ENCODE results near the gene TBC1D25. TPM values are rescaled to one million over a fixed set of nuclear protein-coding genes. Genes with fewer than 3 reads are reported as not detected.

Gene TBC1D25
- total RNA-seq, 2 donors from 2014 or later = 11.4 to 13.6 TPM

- Histone ChIP-seq H3K27me3 (replicated peaks; ENCODE audit: insufficient read depth) (no peaks in the 10 kb centered on the region), H3K4me3 (peak overlapping the region; percentile 85), H3K27ac (no peak overlapping the region), H3K36me3 (no peaks in the 10 kb centered on the region), H3K4me1 (ENCODE audit: control insufficient read depth in 1 of 2, low read depth in 2 of 2) (peaks cover 0 to 8% of the 10 kb centered on the region in 2 donors), H3K9me3 (no peaks in the 10 kb centered on the region)
- TF ChIP-seq CTCF (IDR thresholded peaks at IDR 0.05) = no peak
- ATAC-seq (ENCODE audit: insufficient number of reproducible peaks, low FRiP score, low read depth) (no peak), DNase-seq (ENCODE audit: low spot score) (no peak)
Measured at GRCh38 chrX:48509619-48510018, 29.9 kb upstream of the TBC1D25 start.

GRCh38 chrX:48511560-48511959 is 28.0 kb upstream of the TBC1D25 start:
- no peak for TF ChIP-seq CTCF (IDR thresholded peaks at IDR 0.05)
- DNase-seq (ENCODE audit: low spot score) (no peak), ATAC-seq (ENCODE audit: insufficient number of reproducible peaks, low FRiP score, low read depth) (no peak)
- no peak overlapping the region for H3K4me3 ChIP-seq
- no peak overlapping the region for H3K27ac ChIP-seq
- H3K4me1 ChIP-seq (ENCODE audit: control insufficient read depth in 1 of 2, low read depth in 2 of 2) = peaks cover 0 to 8% of the 10 kb centered on the region in 2 donors
- no peaks in the 10 kb centered on the region for H3K9me3 ChIP-seq
- peaks cover 4% of the 10 kb centered on the region for H3K36me3 ChIP-seq
- no peaks in the 10 kb centered on the region for H3K27me3 ChIP-seq (replicated peaks; ENCODE audit: insufficient read depth)

- no peaks in the 10 kb centered on the region for H3K27me3 ChIP-seq (replicated peaks; ENCODE audit: insufficient read depth)
- H3K9me3 ChIP-seq = no peaks in the 10 kb centered on the region
- H3K4me3 ChIP-seq = no peak overlapping the region
- peaks cover 4% of the 10 kb centered on the region for H3K36me3 ChIP-seq
- H3K27ac ChIP-seq = no peak overlapping the region
- no peak for TF ChIP-seq CTCF (IDR thresholded peaks at IDR 0.05)
- DNase-seq (ENCODE audit: low spot score) = no peak
- H3K4me1 ChIP-seq (ENCODE audit: control insufficient read depth in 1 of 2, low read depth in 2 of 2) = peaks cover 0 to 8% of the 10 kb centered on the region in 2 donors
- ATAC-seq (ENCODE audit: insufficient number of reproducible peaks, low FRiP score, low read depth) = no peak
Measured at GRCh38 chrX:48512371-48512935, 27.1 kb upstream of the TBC1D25 start.

- Histone ChIP-seq H3K9me3 (no peaks in the 10 kb centered on the region), H3K4me3 (no peak overlapping the region), H3K27me3 (replicated peaks; ENCODE audit: insufficient read depth) (no peaks in the 10 kb centered on the region), H3K4me1 (ENCODE audit: control insufficient read depth in 1 of 2, low read depth in 2 of 2) (peaks cover 0 to 8% of the 10 kb centered on the region in 2 donors), H3K36me3 (peaks cover 4% of the 10 kb centered on the region), H3K27ac (no peak overlapping the region)
- DNase-seq (ENCODE audit: low spot score) = no peak
- ATAC-seq (ENCODE audit: insufficient number of reproducible peaks, low FRiP score, low read depth) = no peak
- no peak for TF ChIP-seq CTCF (IDR thresholded peaks at IDR 0.05)
Measured at GRCh38 chrX:48513670-48514069, 25.8 kb upstream of the TBC1D25 start.

- H3K36me3 ChIP-seq = peaks cover 4% of the 10 kb centered on the region
- ATAC-seq (ENCODE audit: insufficient number of reproducible peaks, low FRiP score, low read depth) (no peak), DNase-seq (ENCODE audit: low spot score) (no peak)
- peaks cover 0 to 8% of the 10 kb centered on the region in 2 donors for H3K4me1 ChIP-seq (ENCODE audit: control insufficient read depth in 1 of 2, low read depth in 2 of 2)
- H3K27ac ChIP-seq = no peak overlapping the region
- TF ChIP-seq CTCF (IDR thresholded peaks at IDR 0.05) = no peak
- no peak overlapping the region for H3K4me3 ChIP-seq
- no peaks in the 10 kb centered on the region for H3K9me3 ChIP-seq
- H3K27me3 ChIP-seq (replicated peaks; ENCODE audit: insufficient read depth) = no peaks in the 10 kb centered on the region
Measured at GRCh38 chrX:48514126-48514806, 25.2 kb upstream of the TBC1D25 start.

Data from thoracic aorta (tissue), 2 donors.